ENCODE measurements around the gene XAGE3.
"Not testable (repeated sequence)": the region's sequence is repeated elsewhere in the genome, so short reads cannot be mapped to it uniquely, and the experiment has no call there.

The XAGE3 gene, protein sequence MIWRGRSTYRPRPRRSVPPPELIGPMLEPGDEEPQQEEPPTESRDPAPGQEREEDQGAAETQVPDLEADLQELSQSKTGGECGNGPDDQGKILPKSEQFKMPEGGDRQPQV

DNA sequence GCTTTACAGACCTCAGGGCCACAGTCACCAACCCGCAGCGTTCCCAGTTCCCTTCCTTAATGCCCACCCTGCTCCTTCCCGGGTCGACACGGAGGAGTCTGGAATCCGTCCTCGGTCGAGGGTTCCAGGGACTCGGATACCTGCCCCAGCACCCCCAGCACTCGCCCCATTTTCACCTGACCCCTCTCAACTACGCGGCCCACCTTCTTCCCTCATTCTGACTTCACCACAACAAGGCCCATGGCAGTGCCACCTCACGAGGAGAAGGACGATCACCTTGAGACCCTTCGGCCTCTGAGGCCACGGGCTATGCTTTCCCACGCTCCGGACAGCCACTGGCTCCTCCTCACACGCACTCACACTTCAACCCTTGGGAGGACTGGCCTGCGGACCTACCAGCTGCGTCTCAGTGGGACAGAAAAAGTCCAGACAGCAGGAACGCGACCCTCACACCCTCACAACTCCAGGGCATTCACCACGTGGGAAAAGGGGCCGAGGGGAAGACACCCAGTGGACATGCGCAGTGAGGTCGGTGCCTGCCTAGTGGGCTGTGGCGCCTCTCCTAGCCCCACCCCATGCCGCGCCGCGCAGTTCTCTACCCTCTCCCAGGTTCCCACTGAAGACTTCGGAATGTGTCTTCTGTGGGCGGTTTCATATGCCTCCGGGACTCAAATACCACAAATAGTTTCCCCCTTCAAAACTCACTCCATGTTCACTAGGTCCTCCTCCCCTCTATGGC lies at the start of gene XAGE3:
TSS of gene XAGE3 (minus strand) at position 474 of the 739 bp plus-strand sequence. CDS start 950 bp downstream, outside the sequence.
- no peak for DNase-seq

DNA sequence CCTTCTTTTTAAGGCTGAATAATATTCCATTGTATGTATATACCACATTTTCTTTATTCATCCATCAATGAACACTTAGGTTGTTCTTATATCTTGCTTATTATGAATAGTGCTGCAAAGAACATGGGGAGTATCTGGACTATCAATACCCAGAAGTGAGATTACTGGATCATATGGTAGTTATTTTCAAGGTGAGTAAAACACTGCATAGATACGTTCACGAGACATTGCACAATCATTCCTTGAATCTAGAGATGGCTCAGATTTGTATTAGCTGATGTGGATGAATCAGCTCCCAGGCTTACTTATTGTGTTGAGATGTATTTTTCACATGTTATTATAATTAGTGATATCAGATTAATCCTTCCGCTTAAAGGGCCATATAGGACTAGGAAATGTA lies 46.8 kb upstream of the XAGE3 start:
- DNase-seq, result not testable (repeated sequence)

DNA sequence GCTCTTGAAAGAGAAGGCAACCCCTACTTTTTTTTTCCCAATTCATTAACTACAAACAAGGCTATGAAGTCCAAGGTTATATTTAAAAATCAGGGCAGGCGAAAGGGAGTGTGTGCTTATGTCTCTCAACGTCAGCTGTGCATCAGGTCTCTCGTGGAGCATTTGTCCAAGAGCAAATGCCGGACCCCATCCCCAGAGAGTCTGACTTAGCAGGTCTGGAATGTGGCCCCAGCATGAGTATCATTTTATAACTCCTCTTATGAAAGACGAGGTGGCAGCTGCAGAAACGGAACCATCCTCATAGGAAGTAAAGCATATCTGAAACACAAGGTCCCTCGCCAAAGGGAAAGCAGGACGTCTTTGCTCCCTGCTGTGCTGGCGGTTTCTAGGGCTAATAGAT lies 45.8 kb upstream of the XAGE3 start:
- DNase-seq, result not testable (repeated sequence)

DNA sequence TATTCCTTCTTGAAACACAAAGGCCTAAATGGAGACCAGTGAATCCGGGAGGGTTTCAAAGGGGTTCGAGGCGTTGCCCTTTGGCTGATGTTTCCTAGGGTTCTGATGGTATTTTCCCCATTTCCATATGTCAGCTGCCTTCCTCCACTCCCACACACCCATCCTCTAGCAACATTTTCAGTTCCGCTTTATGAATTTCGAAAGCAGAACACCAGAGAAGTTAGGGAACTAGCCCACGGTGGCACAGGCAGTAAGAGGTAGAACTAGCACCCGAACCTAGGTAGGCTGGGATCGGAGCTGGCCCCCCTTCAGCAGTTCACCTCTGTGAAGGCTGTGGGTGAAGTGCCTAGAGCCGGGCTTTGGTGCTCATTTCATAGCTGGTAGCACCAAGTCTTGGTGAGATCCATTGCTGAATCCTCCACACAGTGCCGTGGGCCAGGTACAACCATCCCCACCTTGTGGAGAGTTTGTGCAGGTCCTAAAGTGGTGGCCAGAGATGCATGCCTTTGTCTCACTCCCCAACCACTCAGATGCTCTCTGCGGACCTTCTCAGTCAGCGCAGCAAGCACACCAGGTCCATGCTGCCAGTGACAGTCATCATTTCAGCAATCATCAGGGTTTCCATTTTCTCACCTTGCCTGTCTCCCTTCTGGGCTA lies 41.6 kb upstream of the XAGE3 start:
- DNase-seq, result not testable (repeated sequence)

DNA sequence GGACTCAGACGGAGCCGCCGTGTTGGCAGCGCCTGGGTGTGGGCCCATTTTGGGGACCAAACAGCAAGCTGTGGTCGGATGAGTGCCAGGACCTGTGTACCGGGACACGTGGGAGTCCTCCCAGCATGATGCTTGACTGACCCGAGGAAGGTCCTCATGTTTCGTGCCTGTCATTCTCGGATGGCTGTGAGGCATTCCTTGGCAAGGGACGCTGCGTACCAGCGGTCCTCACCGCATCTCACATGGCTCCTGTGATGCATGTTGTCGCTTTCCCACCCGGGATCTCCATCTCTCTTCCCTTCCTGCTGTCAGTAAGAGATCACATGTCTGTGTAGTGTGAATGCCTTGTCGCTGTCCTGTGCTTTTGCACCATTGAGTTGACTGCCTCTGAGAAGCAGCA lies 40.0 kb upstream of the XAGE3 start:
- DNase-seq, result not testable (repeated sequence)

DNA sequence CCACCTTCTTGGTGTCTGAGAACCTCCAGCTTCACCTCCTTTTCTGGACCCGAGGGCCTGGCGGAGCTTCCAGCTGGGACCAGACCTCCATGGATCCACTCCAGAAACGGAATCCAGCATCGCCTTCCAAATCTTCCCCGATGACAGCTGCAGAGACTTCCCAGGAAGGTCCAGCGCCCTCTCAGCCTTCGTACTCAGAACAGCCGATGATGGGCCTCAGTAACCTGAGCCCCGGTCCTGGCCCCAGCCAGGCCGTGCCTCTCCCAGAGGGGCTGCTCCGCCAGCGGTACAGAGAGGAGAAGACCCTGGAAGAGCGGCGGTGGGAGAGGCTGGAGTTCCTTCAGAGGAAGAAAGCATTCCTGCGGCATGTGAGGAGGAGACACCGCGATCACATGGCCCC lies 39.3 kb upstream of the XAGE3 start:
- not testable (repeated sequence) for DNase-seq

DNA sequence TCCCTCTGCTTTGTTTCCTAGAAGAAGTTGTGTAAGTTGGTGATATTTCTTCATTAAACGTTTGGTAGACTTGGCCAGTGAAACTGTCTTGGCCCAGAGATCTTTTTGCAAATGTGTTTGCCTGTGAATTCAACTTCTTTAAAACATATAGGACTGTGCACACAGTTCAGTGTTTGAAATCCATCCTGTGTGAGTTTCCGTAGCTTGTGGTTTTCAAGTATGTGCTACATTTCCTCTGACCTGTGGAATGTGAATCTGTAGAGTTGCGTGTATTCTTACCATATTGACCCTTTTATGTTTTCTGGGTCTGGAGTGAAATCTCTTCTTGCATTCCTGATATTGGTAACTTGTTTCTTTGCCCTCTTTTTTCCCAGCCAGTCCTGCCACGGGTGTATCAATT lies 38.2 kb upstream of the XAGE3 start:
- DNase-seq, result not testable (repeated sequence)

DNA sequence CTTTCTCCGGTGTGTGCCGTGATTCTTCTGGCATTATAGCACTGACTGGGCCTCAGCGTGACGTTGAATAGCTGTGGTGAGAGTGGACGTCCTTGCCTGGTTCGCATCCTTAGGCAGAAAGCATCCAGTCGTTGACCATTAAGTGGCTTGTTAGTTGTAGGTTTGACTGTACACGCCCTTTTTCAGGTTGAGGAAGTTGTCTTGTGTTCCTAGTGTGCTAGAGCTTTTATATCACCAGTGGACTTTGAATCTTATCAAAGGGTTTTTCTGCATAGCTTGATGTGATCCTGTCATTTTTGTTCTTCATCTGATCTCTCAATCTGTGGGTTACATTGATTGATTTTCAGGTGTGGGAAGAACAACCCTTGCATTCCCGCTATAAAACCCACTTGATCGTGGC lies 37.6 kb upstream of the XAGE3 start:
- DNase-seq, result not testable (repeated sequence)

DNA sequence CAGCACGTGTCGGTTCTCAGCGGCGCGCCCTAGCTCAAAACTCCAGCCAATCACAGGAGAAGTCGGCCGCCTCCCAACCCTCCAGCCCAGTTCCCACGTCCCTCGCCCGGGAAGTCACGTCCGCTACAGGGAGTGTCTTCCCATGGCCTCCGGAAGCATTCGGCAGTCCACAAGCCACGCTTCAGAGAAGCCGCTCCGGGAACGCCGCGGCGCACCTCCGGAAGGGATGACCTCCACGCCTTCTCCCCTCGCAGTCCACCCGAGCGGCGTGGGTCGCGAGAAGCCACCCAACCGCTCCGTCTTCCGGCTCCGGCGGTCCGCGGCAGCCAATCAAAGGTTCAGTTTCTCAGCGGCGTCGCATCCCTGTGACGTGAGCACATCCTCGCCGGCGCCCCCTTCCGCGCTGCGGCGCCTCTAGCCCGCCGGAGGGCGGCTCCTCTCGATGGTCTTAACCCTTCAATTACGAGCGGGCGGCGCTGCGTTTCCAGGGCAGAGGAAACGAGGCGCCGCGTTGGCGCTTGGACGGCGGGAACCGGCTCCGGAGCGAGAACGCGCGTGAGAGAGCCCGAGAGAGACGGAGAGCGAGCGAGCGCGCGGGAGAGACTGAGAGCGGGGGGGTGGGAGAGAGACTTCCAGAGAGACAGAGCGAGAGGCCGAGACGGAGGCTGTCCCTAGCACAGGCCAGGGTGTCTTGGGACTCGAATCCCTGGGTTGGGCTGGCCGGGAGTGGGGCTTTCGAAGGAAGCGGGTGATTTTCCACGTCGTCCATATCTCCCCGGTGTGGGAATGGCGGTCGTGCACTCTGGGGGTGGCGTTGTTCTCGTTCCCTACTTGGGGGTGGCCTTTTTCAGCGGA lies 29.2 kb upstream of the XAGE3 start, which contains the start of gene FAM156B:
TSS of gene FAM156B (plus strand) at position 476 of the 855 bp plus-strand sequence. CDS start 9,896 bp downstream, outside the sequence.
- not testable (repeated sequence) for DNase-seq

DNA sequence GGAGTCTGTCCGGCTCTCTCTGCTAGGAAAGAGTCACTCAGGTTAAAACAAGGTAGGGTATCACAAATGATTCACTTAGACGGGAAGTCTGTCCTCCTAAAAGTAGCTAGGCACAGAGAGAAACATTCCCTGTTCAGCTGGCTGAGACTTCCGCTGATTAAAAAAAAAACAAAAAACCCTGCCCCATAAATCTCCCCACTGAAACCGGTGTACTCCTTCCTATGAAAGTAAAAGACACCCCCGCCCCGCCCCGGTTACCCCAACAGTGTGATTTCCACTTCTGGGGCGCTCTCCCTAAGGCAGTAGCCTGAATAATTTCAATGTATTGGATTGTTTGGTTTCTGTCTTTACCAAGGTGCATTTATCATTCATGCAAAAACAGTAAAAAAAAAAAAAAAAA lies 28.6 kb upstream of the XAGE3 start:
- not testable (repeated sequence) for DNase-seq

DNA sequence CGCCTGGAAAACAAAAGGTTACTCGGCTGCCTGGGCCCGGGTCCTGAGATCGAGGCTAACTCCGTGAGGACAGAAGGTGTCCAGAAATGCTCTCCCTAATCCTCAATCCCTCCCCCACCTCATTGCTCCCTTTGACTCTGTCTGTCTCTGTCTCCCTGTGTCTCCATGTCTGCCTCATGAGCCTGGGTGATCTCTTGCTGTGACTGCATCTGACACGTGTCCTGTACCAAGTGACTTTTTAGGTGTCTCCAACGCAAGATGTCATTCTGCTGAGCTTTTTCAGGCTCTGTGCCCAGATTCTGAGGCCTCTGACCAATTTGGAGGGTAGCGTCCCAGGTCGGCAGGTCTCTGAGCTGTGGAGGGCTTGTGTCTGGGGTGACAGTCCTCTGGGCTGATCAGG lies 20.2 kb upstream of the XAGE3 start:
- DNase-seq, result not testable (repeated sequence)

DNA sequence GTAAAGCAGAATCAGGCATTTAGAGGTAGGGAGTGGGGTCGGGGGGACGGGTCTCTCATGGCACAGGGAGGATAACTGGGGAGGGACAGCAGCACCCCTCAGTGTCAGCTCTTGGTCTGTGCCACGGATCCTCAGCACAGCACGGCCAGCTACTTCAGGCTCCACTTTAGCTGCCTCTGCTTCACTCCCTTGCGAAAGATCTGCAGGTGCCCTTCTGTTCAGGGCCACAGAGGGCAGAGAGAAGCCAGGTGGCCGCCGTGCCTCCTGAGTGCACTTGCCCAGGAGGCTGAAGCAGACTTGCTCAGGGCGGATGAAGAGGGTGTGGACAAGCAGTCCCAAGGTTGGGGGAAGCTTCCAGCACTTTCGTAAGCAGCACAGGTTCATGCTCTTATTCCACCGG lies 19.6 kb upstream of the XAGE3 start:
- not testable (repeated sequence) for DNase-seq

DNA sequence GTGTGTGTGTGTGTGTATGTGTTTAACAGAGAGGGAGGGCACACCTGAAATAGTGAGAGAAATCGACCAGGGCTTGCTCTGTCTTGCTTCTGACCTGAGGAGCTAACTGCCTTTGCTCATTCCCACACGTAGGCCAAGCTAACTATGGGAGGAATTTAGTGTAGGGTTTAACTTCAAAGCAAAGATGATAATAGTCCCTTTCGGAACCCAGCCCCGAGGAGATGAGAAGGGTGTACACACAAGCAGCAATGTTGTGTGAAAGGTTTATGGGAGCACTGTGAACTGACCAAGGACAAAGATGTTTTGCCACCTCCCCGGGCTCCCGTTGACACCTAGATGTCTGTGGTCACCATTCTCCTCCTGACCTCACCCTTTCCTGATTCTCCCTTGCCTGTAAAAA lies 8.5 kb upstream of the XAGE3 start:
- not testable (repeated sequence) for DNase-seq

DNA sequence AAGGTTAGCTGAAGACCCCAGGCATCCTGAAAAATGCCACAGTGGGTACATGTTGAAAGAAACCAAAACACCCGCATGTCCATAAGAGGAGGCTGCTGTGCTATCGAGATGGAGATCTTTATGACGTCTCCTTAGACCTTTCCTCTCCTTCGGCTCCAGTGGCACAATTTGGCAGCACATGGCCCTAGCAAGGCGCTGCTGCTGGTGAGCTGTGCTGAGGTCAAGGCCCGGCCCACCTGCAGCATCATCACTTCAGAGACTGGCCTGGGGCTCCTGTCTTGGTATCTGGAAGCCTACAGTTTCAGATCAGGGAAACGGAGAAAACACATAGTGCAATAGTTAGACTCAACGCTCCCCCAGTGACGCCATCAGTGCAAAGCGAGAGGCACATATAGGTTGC lies 7.6 kb upstream of the XAGE3 start:
- DNase-seq, result not testable (repeated sequence)

DNA sequence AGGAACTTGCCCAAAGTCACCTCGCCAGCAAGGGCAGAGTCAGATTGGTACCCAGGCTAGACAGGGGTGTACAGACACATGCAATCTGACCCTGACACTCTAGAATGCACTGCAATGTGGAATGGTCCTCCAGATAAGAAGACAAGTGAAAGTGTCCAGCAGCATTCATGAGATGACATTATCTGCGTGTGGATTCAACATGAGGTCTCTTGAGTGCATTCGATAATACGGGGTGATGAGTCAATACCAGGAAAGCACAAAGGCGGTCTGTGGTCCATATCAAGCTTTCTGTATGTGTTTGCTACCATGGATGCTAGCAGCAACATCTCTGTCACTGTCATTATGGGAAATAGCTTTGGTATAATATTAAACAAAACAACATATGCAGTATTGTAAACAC lies 6.8 kb upstream of the XAGE3 start:
- no peak for DNase-seq

DNA sequence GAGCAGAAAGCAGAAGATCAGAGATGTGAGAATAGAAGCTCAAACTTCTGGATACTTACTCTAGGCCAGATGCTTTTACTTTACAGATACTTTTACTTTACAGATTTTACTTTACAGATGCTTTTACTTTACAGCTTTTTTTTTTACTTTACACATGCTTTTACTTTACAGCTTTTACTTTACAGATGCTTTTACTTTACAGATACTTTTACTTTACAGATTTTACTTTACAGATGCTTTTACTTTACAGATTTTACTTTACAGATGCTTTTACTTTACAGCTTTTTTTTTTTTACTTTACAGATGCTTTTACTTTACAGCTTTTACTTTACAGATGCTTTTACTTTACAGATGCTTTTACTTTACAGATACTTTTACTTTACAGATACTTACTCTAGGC lies 5.9 kb upstream of the XAGE3 start:
- DNase-seq, result not testable (repeated sequence)

DNA sequence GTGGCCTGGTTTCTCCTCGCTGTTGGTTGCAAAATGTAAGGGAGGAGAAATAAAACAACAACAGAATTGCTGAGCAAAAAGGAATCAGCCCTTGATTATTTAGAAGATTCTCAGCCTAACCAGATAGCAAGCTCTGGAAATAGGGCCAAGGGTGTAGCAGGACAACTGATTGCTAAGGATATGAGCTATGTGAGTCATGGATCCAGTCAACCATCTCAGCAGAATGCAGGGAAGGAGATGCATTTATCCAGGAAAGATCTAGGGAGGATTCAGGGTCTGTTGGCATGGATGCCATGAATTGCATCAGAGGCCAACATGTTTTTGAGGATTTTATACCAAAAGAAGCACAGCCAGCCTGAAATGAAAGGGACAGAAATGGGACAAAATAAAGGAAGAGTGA lies 2.2 kb upstream of the XAGE3 start:
- no peak for DNase-seq

DNA sequence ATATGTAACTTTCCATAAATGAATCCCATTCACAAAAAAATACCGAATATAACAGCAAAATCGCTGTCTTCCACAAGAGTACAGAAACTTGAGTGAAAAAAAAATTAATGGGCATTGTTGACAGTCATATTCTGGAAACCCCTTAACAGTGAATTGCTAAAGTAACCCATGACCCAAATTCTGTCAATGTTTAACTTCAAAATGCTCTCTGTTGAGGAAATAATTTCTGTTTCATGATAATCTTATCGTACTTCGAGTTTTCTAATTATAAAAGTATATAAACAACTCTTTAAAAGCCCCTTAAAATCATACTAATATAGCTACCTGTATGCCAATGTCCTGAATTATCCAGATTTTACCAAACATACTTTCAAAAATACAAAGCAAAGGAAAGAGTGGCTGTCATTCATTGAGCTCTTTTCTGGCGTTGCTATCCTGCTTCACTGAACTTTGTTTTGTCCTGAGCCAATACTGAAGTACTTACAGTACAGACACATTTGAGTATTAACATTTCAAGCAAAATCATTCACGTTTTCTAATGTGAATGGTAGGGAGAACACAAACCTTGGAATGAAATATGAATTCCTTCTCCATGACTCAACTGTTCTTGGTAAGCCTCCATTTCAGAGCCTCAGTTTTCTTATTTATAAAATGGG lies 2.4 kb downstream of the XAGE3 start:
- no peak for DNase-seq

DNA sequence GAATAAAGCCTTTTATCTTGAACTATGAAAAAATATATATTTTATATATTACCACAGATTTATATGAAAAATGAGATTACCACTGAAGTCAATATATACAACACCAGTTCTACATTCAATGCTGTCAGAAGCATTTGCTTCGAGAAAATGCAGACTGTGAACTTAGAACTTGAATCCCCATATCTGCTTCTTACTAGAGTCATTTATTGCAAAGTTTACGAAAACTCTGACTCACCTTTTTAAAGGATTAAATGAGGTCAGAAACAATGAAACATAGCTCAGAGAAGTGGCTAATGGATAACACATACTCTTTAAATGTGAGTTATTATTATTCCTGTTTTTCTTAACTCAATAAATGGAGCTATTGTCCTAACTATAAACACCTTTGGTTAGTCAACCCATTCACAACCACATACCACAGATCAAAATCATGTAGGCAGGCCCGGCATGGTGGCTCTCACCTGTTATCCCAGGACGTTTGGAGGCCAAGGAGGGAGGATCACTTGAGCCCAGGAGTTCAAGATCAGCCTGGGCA lies 10.8 kb downstream of the XAGE3 start:
- not testable (repeated sequence) for DNase-seq

DNA sequence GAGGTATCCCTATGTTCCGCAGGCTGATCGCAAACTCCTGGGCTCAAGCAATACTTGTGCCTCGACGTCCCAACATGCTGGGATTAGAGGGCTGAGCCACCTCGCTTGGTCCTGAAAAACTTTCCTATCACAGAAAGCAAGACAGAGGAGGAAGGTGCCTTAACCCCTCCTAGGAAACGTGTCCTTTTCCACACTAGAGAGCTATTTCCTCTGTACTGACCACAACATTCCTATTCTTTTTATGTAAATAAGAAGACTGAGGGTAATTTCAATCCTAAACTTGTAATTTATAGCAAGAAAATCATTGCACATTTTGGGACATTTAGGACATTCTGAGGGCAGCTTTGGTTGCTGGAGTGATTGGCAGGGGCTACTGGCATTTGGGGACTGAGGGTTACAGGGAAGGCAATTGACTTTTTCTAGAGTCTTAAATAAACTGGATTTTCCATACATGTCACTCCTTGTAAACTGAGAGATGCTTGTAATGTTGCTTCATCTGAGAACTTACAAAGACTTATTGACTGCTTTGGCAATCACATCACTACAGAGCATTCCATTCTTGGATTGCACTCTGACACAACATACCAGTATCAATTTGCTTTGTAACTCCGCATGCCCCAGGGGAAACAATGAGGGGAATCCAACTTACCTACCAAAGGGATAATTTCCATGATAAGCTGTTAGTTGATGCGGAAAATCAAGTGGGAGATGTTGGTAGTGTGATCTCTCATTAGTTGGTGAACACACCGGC lies 15.6 kb downstream of the XAGE3 start:
- no peak for DNase-seq

DNA sequence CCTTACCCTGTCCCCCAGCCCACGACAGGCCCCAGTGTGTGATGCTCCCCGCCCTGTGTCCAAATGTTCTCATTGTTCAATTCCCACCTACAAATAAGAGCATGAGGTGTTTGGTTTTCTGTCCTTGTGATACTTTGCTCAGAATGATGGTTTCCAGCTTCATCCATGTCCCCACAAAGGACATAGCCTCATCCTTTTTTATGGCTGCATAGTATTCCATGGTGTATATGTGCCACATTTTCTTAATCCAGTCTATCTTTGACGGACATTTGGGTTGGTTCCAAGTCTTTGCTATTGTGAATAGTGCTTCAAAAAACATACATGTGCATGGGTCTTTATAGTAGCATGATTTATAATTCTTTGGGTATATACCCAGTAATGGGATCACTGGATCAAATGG lies 24.3 kb downstream of the XAGE3 start:
- not testable (repeated sequence) for DNase-seq

Measured in activated CD4-positive, alpha-beta T cell treated with anti-CD3 and anti-CD28 coated beads, Interleukin-2, amount 50 U/mL, for 48 hours (primary cell).